Kidney glomerular epithelial cell (primary cell): ENCODE results near the gene MRPS6.

Experiments
- DNase-seq: peaks from one replicate; lab custom pipeline; 2025; lab: John Stamatoyannopoulos, UW

The MRPS6 gene

DNA sequence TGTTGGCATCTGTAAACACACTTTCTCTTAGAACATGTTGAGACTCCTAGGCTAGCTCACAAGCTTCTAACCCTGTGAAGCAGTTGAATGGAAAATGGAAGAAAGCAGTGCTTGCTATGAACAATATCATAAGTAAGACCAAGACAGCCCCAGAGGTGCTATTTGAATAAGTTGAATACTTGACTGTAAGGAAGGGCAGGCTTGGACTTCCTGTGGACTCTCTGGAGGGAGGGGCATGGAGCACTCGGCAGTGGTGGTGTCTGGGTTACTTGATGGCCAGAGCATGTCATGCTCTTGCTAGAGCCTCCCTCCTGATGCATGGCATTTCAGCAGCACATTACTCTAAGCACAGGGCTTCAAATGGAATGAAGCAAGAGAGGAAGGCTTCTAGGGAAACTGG, 60.0 kb downstream of the MRPS6 start:
- no peak for DNase-seq

DNA sequence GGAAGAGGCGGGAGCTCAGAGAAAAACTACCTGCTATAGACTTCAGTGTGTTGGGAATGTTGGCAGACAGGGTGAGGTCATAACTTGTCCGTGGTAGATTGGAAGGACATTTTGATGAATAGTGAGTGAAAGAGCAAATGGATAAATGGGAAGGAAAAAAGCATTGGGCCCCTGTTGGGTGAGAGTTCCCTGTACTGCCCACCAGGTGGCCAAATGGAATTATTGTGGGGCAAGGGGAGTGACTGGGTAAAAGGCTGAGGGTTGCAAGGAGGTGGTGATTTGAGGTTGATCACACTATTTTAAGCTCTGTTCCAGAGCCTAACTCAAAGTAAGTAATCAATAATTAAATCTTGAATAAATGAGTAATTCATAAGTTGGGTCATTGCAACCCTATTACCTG, 60.4 kb downstream of the MRPS6 start:
- no peak for DNase-seq

DNA sequence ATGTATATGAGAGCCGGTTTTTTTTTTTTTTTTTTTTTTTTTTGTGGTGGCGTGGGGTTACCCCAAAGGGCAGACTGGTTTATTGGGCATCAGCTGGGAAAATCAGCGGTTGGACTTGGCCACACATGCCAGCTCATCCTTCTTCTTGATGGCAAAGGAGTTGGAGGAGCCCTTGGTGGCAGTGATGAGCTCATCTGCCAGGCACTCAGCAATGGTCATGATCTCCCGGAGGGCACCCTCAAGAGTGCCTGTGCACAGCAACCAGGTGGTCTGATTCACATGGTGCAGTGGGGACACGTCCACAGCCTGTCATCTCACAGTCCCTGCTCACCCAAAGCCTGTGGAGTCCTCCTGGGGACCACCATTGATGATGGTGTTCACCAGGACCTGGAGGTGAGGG, 62.0 kb downstream of the MRPS6 start:
- no peak for DNase-seq

DNA sequence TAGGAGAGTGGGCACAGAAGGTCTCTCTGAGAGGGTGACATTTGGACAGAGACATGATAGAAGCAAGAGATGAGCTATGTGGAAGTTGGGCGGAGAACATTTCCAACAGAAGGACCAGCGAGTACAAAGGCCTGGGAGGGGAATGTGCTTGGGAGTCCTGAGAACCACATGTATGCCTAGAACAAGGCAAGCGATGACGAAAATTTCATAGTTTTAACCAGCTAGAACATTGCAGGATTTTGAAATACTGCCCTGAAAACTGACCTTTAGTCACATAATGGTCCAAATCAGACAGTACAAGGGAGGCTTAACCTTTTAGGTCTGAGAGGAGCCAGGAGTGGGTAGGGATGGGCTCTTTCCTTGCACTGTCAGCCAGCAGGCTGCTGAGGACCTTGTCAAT, 68.0 kb downstream of the MRPS6 start:
- DNase-seq: no peak

DNA sequence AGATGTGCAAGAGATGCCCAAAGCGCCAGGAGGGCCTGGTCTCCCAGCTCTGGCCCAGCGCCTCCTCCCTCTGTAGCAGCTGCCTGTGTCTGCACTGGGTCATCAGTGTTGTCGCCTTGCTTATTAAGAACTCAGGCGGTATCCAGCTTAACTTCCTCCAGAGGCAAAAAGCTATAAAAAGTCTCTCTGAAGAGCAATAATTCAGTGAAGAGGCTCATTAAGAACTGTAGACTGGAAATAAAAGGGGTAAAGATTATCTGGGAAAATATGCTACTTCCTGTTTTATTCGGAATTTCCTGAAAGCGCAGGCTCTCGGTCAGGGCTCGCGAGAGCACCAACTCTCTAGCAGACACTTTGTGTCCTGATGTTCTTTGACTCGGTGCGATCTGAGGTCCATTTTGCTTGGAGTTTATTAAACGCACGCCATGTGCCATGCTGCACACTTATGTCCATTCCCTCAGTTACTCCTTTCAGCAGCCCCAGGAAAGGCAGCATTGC, 70.4 kb downstream of the MRPS6 start:
- no peak for DNase-seq

DNA sequence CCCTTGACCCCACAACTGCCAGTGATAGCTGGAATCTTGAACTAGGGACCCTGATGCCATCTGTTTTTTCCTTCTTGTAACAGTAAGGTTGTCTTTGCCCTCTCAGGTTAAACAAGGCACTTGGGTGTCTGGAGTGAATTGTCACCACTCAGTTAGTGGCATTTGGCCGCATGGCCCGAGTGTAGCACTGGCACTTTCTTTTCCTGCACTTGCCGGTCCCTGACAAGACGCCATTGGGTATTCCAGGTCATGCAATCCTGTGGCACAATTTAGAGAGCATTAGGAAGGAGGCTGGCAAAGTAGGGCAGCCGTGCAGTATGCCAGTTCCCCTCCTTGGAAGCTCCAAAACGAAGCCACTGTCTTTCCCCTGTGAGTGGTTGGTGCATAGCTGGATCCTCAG, 70.8 kb downstream of the MRPS6 start:
- DNase-seq: no peak

DNA sequence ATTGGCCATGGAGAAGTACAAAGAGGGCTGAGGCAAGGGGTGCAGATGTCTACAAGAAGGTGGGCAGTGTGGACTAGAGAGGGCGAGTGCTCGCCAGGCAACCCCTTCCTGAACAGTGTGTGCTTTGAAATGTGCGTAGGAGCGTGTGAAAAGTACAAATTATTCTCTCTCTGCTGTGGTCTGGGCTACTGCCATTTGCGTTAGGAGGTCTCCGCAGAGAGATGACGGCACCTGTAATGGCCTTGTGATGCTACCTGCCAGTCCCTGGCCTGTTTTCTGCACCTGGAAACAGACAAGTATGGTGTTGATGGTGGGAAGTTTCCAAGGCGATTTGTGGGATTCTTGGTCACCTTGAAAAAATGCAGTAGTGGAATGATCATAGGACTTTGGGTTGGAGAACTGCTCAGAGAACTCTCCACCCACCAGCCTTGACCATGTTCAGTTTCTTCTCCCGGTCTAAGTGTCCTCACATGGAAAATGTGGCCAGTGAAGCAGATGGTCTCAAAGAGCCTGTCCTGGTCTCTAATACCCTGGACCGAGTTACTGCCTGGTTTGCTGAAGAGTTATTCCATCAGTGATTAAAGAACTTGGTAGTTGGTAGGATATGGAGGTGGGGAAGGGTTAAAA, 74.5 kb downstream of the MRPS6 start:
- no peak for DNase-seq

DNA sequence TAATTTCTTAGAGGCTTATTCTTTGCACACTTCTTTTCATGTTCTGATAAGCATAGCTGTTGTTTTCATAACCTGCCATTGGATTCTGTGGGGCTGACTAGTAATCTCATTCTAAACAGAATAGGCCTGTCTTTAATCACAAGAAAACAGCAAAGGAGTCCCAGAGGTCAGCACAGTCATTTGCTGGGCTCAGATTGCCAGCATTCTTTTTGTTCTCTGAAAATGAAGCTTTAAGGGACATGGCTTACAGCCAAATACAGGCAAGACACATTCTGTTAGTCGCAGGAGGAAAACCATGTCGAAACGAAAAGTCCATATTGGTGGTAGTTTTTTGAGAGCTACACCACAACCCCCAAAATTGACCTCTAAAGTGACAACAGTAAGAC, 75.0 kb downstream of the MRPS6 start:
- DNase-seq: no peak

DNA sequence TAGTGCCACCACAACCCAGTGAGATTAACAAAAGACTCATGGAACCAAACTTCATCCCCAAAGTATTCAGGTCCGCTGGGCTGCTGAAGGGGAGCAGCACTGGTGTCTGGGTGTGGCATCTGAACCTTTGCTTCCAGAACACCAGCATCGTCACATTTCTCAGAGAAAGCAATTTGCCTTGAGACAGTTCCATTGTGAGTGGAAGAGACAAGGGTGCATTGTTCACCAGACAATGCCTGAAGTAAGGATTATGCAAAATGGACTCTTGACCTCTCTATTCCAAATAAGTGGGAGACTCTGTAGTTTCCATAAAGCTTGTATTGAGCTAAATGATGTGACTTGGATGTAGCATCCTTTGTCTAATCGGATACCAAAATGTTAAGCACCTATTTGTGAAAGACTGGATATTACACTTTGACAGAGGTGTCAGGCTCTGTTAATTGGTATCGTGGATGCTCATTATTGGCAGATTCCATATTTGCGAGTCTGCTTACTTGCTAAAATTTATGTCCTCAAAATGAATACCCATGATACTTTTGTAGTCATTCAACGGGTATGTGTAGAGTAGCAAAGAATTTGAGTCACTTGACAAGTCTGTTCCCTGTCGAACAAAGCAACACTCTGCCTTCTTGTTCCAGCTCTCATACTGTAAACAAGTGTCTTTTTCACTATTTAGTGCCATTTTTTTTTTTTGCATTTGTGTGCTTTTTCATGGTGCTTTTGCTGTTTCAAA, 75.6 kb downstream of the MRPS6 start:
- no peak for DNase-seq

DNA sequence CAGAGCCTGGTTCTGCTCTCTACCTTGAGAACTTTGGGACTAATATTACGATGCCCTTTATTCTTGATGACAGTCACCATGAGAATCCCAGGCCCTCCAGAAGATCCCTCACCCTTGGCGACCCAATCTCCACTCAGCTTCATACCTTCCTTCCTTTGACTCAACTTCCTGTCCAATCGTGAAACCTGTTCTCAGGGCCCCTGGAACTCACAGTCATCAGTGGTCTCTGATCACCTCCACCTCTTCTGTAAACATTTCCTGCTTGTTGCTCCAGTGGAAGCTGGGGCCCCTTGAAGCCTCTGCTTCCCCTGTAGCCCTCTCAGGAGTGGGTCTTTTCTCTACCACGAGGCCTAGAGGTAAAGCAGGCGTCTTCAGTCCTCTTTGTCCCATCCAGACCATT, 79.1 kb downstream of the MRPS6 start:
- DNase-seq: no peak

DNA sequence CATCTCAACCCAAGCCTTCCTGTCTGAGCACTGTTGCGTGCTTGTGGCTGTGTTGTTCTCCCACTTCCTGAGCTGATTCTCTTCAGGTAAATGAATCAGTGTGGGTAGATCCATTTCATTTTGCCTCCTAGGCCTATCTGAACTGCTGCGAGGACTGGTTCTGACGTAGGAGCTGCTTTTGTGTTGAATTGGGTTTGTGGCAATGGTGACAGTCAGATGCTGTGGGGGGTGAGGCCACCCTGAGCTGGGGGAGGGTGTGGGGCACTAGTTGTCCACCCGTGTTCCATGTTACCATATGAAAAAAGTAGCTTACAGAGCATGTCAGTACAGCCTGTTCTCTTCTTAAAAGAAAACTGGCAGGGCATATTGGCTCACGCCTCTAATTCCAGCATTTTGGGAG, 81.5 kb downstream of the MRPS6 start:
- no peak for DNase-seq

DNA sequence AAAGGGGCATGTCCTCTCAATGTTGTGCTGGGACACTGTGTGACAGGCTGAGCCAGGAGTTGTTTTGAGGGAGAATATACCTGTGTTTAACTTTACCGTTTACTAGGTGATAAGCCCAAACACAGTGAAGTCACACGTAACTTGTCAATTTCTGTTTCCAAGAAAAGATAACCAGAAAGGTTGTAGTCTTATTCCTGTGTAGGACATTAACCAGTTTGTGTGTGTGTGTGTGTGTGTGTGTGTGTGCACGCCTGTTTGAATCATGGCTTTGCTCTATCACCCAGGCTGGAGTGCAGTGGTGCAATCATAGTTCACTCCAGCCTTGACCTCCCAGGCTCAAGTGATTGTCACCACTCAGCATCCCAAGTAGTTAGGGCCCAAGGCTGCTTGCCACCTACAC, 83.6 kb downstream of the MRPS6 start:
- no peak for DNase-seq

DNA sequence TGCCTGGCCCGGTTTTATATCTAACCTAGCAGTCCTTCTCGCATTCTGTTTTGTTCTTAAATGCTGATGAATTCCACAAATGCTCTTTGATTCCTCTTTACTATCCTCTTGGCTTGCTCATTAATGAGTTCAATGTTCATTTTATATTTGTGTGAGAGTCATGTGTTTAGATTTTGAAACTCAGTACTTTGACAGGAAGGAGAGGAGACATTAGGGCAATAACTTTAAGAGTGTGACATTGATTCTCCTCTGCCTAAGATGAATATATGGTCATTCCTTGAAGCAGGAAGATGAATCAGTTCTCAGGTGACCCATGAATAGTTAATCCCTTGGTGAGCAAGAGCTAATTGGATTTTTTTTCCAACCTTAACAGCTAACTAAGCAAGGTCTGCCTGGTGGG, 84.1 kb downstream of the MRPS6 start:
- DNase-seq: peak; percentile 25

DNA sequence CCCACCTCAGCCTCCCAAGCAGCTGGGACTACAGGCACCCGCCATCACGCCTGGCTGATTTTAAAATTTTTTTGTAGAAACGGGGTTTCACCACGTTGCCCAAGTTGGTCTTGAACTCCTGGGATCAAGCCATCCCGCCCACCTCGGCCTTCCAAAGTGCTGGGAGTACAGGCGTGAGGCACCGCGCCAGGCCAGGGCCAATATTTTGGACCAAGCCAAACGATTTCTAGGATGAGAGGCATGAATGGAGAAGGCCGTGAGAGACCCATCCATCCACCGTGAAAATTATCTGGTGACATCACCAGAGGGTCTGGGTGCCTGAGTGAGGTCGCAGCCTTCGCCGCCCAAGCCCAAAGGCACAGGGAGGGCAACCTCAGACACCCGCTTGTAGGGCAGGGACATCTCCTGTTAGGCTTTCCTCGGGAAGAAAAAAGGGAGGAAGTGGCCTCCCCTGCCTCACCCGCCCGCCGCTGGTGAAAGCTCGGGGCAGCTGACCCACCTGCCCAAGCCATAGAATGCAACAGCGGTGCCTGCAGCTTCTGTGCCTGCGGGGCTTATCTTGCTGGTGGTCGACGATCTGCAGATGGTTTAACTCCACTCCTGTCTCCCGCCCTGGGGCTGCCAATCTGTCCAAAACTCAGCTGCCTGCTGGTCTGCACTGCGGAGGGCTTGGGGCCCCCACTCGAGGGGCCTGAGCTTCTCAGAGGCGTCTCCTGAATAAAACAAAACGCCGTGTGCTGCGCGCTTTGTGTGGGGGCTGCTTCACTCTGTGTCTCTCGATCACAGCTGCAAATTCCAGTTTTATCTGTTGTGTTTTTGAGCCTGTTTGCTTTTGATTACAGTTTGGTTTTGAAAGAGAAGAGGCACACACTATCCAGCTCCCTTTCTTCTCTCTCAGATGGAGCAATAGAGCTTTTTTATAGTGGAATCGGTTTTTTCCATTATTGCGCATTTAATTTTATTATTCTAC, 85.8 kb downstream of the MRPS6 start:
- no peak for DNase-seq

DNA sequence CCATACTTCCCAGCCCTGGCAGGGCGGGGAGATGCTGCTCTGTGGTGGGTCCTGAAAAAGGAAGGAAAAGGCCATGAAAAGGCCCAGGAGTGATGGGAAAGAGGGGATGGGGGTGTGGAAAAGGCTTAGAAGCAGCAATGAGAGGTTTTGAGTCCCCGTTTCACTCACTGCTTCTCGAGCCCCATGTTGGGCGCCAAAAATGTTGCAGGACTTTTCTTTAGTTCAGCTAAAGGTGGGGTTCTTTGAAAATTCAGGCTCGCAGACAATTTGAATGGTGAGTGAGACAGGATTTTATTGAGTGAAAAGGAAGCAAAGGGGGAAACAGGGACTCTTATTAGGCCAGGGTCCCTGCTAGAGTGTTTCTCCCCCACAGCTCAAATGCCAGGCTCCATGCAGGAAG, 93.1 kb downstream of the MRPS6 start:
- no peak for DNase-seq

DNA sequence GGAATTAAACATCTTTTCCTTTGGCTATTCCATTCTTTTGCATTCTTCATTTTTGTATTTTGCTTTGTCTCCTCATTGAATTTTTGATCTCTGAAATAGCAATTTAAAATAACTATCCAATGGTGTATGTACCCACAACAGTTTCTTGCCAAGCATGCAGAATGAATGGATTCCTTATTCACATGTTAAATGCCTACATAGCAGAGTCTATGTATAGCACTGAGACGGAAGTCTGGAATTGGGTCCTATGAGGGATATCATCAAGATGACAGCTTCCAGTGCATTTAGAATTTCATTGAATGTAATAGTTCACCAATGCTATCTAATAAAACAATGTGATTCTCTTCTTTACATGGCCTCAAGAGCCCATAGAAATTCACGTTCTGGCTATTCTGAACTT, 97.5 kb downstream of the MRPS6 start:
- DNase-seq: no peak

DNA sequence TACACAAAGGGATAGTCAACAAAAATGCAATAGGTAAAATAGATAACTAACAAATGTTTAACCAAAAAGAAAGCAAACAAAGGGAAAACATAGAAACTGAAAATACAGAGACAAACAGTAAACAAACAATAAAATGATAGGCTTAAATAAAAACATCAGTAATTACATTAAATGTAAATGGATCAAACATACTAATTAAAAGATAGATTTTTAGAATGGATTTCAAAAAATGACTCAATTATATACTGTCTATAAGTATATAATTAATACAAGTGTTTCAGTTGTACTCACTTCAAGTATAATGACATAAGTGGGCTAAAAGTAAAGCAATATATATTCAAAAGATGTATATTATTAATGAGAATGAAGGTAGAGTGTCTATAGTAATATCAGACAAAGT, 101.1 kb downstream of the MRPS6 start:
- no peak for DNase-seq

DNA sequence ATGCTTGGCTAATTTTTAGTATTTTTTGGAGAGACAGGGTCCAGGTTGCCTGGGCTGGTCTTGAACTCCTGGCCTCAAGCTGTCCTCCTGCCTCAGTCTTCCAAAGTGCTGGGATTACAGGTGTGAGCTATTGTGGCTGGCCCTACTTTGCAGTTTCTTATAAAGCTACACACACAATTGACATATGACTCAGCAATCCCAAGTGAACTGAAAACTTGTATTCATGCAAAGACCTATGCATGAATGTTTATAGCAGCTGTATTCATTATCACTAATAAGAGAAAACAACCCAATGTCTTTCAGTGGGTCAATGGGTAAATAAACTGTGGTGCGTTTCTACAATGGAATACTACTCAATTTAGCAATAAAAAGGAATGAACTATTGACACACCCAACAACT, 103.1 kb downstream of the MRPS6 start:
- DNase-seq: no peak

DNA sequence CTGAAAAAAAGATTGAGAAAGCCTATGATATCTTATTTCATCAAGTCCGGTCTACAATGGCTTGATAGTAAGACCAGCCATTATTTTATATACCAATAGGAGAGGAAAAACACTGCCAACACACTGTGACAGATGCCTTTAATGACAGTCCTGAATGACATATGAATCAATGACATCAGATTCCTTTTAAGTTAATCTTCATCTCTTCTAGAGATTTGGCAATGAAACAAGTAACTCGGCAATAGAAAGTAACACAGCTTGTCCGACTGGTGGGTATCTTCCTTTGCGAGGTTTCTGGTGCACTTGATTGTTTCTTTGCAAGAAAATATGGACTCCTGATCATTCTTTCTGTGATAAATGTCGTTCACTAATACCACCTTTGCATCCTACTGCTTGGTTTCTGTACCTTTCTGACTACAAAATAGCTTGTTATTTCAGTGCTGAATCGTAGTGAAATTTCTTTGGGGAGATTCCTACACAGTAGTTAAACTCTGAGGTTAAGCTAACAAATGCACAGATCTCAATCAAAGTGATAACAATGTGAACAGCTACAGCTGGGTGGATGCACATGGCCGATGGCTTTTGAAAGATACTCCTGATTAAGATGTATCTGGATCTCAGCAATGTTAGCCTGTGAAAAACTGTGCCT, 104.7 kb downstream of the MRPS6 start:
- DNase-seq: no peak

DNA sequence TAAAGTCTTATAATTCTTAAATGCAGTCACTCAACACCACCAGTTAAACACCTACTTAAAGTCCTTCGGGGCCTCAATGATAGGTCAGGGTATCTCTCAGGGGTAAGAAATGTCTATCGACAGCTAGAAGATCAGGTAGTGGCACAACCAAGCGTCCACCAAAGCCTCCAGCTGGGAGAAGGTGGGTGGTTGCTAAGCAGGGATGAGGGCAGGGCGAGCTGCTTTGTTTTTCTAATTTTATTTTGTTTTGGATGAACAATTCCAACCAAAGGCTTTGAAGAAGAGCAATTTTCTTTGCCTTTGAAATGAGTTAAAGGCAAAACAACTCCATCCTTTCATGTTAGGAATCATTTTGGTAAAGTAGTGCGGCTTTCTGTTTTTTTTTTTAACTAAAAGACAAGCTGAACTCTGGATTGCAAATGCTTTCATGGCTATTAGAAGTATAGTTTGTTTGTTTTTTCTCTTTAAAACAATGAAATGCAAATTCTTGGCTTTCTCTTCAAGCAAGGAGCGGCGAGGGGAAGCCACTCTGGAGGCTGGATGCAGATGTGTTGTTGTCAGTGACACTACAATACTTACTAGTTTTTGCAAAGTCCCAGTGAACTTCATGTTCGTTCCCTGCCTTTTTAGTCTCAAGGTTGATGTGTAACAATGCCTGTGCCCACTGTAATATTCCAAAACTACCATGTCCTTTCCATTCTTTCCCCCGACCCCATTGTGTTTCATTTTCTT, 106.0 kb downstream of the MRPS6 start:
- DNase-seq: no peak

DNA sequence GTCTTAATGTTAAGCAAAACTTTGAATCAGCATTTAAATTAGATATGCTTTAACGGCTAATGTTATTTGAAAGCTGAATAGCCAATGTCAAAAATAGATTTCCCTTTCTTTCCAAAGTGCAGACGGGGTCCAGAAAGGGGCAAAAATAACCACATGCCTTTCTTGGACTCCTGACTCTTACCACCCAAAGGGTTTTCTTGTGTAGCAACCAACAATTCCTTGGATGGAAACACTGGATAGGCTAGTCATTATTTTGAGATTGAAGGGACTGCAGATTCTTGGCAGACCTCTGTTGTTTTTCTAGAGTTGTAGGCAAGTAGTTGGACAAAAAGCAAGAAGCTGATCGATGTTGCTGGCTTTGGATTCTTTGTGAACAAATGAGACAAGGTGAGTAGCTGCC, 107.0 kb downstream of the MRPS6 start:
- no peak for DNase-seq
